Colon (tissue), 2 donors: Measurements from ENCODE around the gene STXBP6.

Source experiments
- FAIRE-seq: peaks from 2 replicates; lab custom pipeline; 2012; peaks lifted over from hg19 to GRCh38; lab: Jason Lieb, UNC
- donor health status: control.
- donor health status: control.

STXBP6 gene

GRCh38 chr14:25049568-25050268 is at the start of gene STXBP6:
STXBP6 (minus strand) TSS chr14:25050147; CDS start chr14:24974818, 75,329 bp downstream.
- no peak for FAIRE-seq

- FAIRE-seq, result no peak
Measured at GRCh38 chr14:25097120-25097519, 47.2 kb upstream of the STXBP6 start.

- no peak for FAIRE-seq
Measured at GRCh38 chr14:25095736-25096437, 45.9 kb upstream of the STXBP6 start.

- FAIRE-seq, result no peak
Measured at GRCh38 chr14:25094171-25094907, 44.4 kb upstream of the STXBP6 start.

GRCh38 chr14:25092258-25092740 is 42.4 kb upstream of the STXBP6 start:
- FAIRE-seq, result no peak

- FAIRE-seq, result no peak
Measured at GRCh38 chr14:25090716-25091454, 40.9 kb upstream of the STXBP6 start.

- no peak for FAIRE-seq
Measured at GRCh38 chr14:25090256-25090655, 40.3 kb upstream of the STXBP6 start.

GRCh38 chr14:25089496-25089895 is 39.5 kb upstream of the STXBP6 start:
- FAIRE-seq, result no peak

- FAIRE-seq, result no peak
Measured at GRCh38 chr14:25086821-25087396, 37.0 kb upstream of the STXBP6 start.

- FAIRE-seq, result no peak
Measured at GRCh38 chr14:25086081-25086480, 36.1 kb upstream of the STXBP6 start.

- FAIRE-seq, result no peak
Measured at GRCh38 chr14:25080682-25081081, 30.7 kb upstream of the STXBP6 start.

GRCh38 chr14:25079311-25079710 is 29.4 kb upstream of the STXBP6 start:
- no peak for FAIRE-seq

GRCh38 chr14:25074099-25074685 is 24.2 kb upstream of the STXBP6 start:
- FAIRE-seq, result no peak

GRCh38 chr14:25069879-25070278 is 19.9 kb upstream of the STXBP6 start:
- FAIRE-seq, result no peak

GRCh38 chr14:25067600-25067999 is 17.7 kb upstream of the STXBP6 start:
- no peak for FAIRE-seq

GRCh38 chr14:25062022-25062321 is 12.0 kb upstream of the STXBP6 start:
- no peak for FAIRE-seq

- no peak for FAIRE-seq
Measured at GRCh38 chr14:25056688-25057078, 6.7 kb upstream of the STXBP6 start.

- FAIRE-seq, result no peak
Measured at GRCh38 chr14:25055992-25056687, 6.2 kb upstream of the STXBP6 start.

GRCh38 chr14:25055005-25055404 is 5.1 kb upstream of the STXBP6 start:
- FAIRE-seq, result no peak

- FAIRE-seq, result no peak
Measured at GRCh38 chr14:25053585-25053984, 3.6 kb upstream of the STXBP6 start.

GRCh38 chr14:25052921-25053320 is 3.0 kb upstream of the STXBP6 start:
- no peak for FAIRE-seq
